ENCODE measurements around the gene PCCA. TPM values are rescaled to one million over a fixed set of nuclear protein-coding genes. Genes with fewer than 3 reads are reported as not detected.

The PCCA gene
- total RNA-seq, 1 donor from 2014 or later: 53.6 TPM

GRCh38 chr13:100398360-100398759, 309.5 kb downstream of the PCCA start:
- DNase-seq (ENCODE audit: low spot score): no peak

GRCh38 chr13:100399455-100399854, 310.6 kb downstream of the PCCA start:
- no peak for DNase-seq (ENCODE audit: low spot score)

- no peak for DNase-seq (ENCODE audit: low spot score)
Observed at GRCh38 chr13:100403675-100404074, 314.8 kb downstream of the PCCA start.

GRCh38 chr13:100409132-100409531, 320.2 kb downstream of the PCCA start:
- DNase-seq (ENCODE audit: low spot score): no peak

GRCh38 chr13:100423375-100423774, 334.5 kb downstream of the PCCA start:
- no peak for DNase-seq (ENCODE audit: low spot score)

GRCh38 chr13:100428986-100429385, 340.1 kb downstream of the PCCA start:
- DNase-seq (ENCODE audit: low spot score): no peak

GRCh38 chr13:100432611-100433010, 343.7 kb downstream of the PCCA start:
- DNase-seq (ENCODE audit: low spot score): no peak

GRCh38 chr13:100433475-100433874, 344.6 kb downstream of the PCCA start:
- no peak for DNase-seq (ENCODE audit: low spot score)

- no peak for DNase-seq (ENCODE audit: low spot score)
Observed at GRCh38 chr13:100434010-100434763, 345.3 kb downstream of the PCCA start.

GRCh38 chr13:100436099-100436498, 347.2 kb downstream of the PCCA start:
- DNase-seq (ENCODE audit: low spot score): no peak

GRCh38 chr13:100438059-100438788, 349.3 kb downstream of the PCCA start:
- DNase-seq (ENCODE audit: low spot score): no peak

GRCh38 chr13:100439247-100439970, 350.5 kb downstream of the PCCA start:
- DNase-seq (ENCODE audit: low spot score): no peak

GRCh38 chr13:100440751-100441425, 352.0 kb downstream of the PCCA start:
- DNase-seq (ENCODE audit: low spot score): no peak

- DNase-seq (ENCODE audit: low spot score): no peak
Observed at GRCh38 chr13:100442095-100442832, 353.4 kb downstream of the PCCA start.

- DNase-seq (ENCODE audit: low spot score): no peak
Observed at GRCh38 chr13:100443278-100443997, 354.5 kb downstream of the PCCA start.

- no peak for DNase-seq (ENCODE audit: low spot score)
Observed at GRCh38 chr13:100443998-100444328, 355.1 kb downstream of the PCCA start.

- no peak for DNase-seq (ENCODE audit: low spot score)
Observed at GRCh38 chr13:100447831-100448230, 358.9 kb downstream of the PCCA start.

- DNase-seq (ENCODE audit: low spot score): no peak
Observed at GRCh38 chr13:100451923-100452322, 363.0 kb downstream of the PCCA start.

GRCh38 chr13:100454876-100455275, 366.0 kb downstream of the PCCA start:
- no peak for DNase-seq (ENCODE audit: low spot score)

- DNase-seq (ENCODE audit: low spot score): no peak
Observed at GRCh38 chr13:100458673-100459072, 369.8 kb downstream of the PCCA start.
